Right lobe of liver (tissue), 4 donors: Measurements from ENCODE around the gene PHKG2.

Experiments used
- POLR2A ChIP-seq: fragments of 450-650 bp; IDR thresholded peaks from one replicate; pipeline ENCODE4 v1.6.1; 2017; ENCODE audit warnings: antibody characterized with exemption, mild to moderate bottlenecking
- TF ChIP-seq, protein P1 (sequence below), 4 donors: fragments of 200-600 bp in 3 of 4; fragments of 450-650 bp in 1 of 4; IDR thresholded peaks; one replicate each; pipeline versions ENCODE4 v1.5.1 to v1.8.0; 2016 to 2022; ENCODE audit warnings: antibody characterized with exemption in 4 of 4, mild to moderate bottlenecking in 2 of 4
- donor health status: DM: no; HTN: no; CAD: no.
- donor health status: DM: no; HTN: no; CAD: no.
- donor health status: DM: no; HTN: yes; CAD: no.

DNA sequence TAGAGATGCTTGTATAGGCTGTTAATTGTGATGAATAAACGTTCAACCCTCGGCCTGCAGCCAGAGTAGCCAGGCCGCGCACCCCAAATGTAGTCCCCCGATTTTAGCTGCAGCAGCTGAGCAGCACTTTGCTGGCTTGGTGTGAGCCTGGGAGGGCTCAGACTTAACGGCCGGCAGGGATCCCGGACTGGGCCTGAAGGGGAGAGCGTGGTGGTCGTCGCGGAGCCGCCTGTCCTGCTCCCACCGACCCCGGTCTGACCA lies 26.8 kb downstream of the PHKG2 start:
- TF ChIP-seq, protein P1, sequence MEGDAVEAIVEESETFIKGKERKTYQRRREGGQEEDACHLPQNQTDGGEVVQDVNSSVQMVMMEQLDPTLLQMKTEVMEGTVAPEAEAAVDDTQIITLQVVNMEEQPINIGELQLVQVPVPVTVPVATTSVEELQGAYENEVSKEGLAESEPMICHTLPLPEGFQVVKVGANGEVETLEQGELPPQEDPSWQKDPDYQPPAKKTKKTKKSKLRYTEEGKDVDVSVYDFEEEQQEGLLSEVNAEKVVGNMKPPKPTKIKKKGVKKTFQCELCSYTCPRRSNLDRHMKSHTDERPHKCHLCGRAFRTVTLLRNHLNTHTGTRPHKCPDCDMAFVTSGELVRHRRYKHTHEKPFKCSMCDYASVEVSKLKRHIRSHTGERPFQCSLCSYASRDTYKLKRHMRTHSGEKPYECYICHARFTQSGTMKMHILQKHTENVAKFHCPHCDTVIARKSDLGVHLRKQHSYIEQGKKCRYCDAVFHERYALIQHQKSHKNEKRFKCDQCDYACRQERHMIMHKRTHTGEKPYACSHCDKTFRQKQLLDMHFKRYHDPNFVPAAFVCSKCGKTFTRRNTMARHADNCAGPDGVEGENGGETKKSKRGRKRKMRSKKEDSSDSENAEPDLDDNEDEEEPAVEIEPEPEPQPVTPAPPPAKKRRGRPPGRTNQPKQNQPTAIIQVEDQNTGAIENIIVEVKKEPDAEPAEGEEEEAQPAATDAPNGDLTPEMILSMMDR (IDR thresholded peaks at IDR 0.05), result no peak
- no peak for TF ChIP-seq POLR2A
